MM.1S (cell line): ENCODE results near the gene LDLRAD4.

Experiments used
- DNase-seq: peaks from one replicate; pipeline ENCODE4 v3.0.0-alpha.2; 2015
- H2AFZ ChIP-seq: fragments of 300-600 bp; sonication (generic); 2 replicates; pipeline ENCODE4 v1.6.0; 2016; ENCODE audit warnings: antibody characterized with exemption, low read length
- H3F3A ChIP-seq: fragments of 300-600 bp; sonication (generic); 2 replicates; pipeline ENCODE4 v1.6.1; 2016; ENCODE audit warnings: mild to moderate bottlenecking, antibody characterized with exemption, low read length, moderate library complexity, mixed read lengths; ENCODE audit not compliant: insufficient read depth
- H3K27ac ChIP-seq: fragments of 300-600 bp; sonication (generic); 2 replicates; pipeline ENCODE4 v1.5.1; 2016; ENCODE audit warnings: mild to moderate bottlenecking, low read length
- H3K27me3 ChIP-seq: fragments of 300-600 bp; sonication (generic); replicated peaks from 2 replicates; pipeline ENCODE4 v1.6.0; 2016; ENCODE audit warnings: low read length; ENCODE audit not compliant: insufficient read depth
- H3K36me3 ChIP-seq: fragments of 300-600 bp; sonication (generic); replicated peaks from 2 replicates; pipeline ENCODE4 v1.6.1; 2016; ENCODE audit warnings: mild to moderate bottlenecking, low read length, mixed read lengths; ENCODE audit not compliant: insufficient read depth
- H3K4me1 ChIP-seq: fragments of 300-600 bp; sonication (generic); 2 replicates; pipeline ENCODE4 v1.6.1; 2016; ENCODE audit warnings: low read length, mixed read lengths
- H3K4me2 ChIP-seq: fragments of 300-600 bp; sonication (generic); 2 replicates; pipeline ENCODE4 v1.6.0; 2016; ENCODE audit warnings: low read depth, low read length
- H3K4me3 ChIP-seq: fragments of 300-600 bp; sonication (generic); 2 replicates; pipeline ENCODE4 v1.5.1; 2016; ENCODE audit warnings: low read length, mixed read lengths
- H3K79me2 ChIP-seq: fragments of 300-600 bp; sonication (generic); 2 replicates; pipeline ENCODE4 v1.6.1; 2016; ENCODE audit warnings: mixed run types, low read length, mixed read lengths
- H3K9ac ChIP-seq: fragments of 300-600 bp; sonication (generic); 2 replicates; pipeline ENCODE4 v1.6.1; 2016; ENCODE audit warnings: low read length, mixed read lengths
- H3K9me2 ChIP-seq: fragments of 300-600 bp; sonication (generic); replicated peaks from 2 replicates; pipeline ENCODE4 v1.6.1; 2016; ENCODE audit warnings: mild to moderate bottlenecking, low read length, mixed read lengths; ENCODE audit not compliant: insufficient read depth
- H3K9me3 ChIP-seq: fragments of 300-600 bp; sonication (generic); replicated peaks from 2 replicates; pipeline ENCODE4 v1.6.1; 2016; ENCODE audit warnings: mild to moderate bottlenecking, low read length, mixed read lengths; ENCODE audit not compliant: insufficient read depth
- H4K20me1 ChIP-seq: fragments of 300-600 bp; sonication (generic); 2 replicates; pipeline ENCODE4 v1.6.1; 2016; ENCODE audit warnings: mild to moderate bottlenecking, low read length, moderate library complexity, mixed read lengths; ENCODE audit not compliant: insufficient read depth
- CTCF ChIP-seq: fragments of 300-600 bp; sonication (generic); IDR thresholded peaks from 2 replicates; pipeline ENCODE4 v1.5.1; 2016; ENCODE audit warnings: antibody characterized with exemption, low read length, mixed read lengths
- EZH2 ChIP-seq: fragments of 300-600 bp; sonication (generic); optimal IDR thresholded peaks from 2 replicates; pipeline ENCODE3; 2017; ENCODE audit warnings: low read depth, mild to moderate bottlenecking, antibody characterized with exemption, low read length, mixed read lengths
- EZH2phosphoT487 ChIP-seq: fragments of 300-600 bp; sonication (generic); IDR thresholded peaks from 2 replicates; pipeline ENCODE4 v1.6.1; 2018; ENCODE audit warnings: antibody characterized with exemption, low read length

Gene LDLRAD4

GRCh38 chr18:13493079-13493478 is 274.5 kb downstream of the LDLRAD4 start:
- Histone ChIP-seq H3K9ac (no peak overlapping the region), H3K9me2 (no peaks in the 10 kb centered on the region), H3K4me2 (no peak overlapping the region), H3K36me3 (no peaks in the 10 kb centered on the region), H3K9me3 (no peaks in the 10 kb centered on the region), H3K79me2 (no peaks in the 10 kb centered on the region), H3K27me3 (no peaks in the 10 kb centered on the region), H4K20me1 (no peaks in the 10 kb centered on the region), H3K4me1 (no peaks in the 10 kb centered on the region), H2AFZ (no peak overlapping the region), H3F3A (no peaks in the 10 kb centered on the region), H3K27ac (no peak overlapping the region), H3K4me3 (no peak overlapping the region)
- TF ChIP-seq EZH2 (no peak), CTCF (no peak), EZH2phosphoT487 (no peak)
- no peak for DNase-seq

GRCh38 chr18:13493725-13494124 is 275.2 kb downstream of the LDLRAD4 start:
- no peak overlapping the region for H3K27ac ChIP-seq
- H3K9me2 ChIP-seq: no peaks in the 10 kb centered on the region
- no peaks in the 10 kb centered on the region for H3F3A ChIP-seq
- no peak overlapping the region for H3K4me3 ChIP-seq
- no peak overlapping the region for H3K9ac ChIP-seq
- no peaks in the 10 kb centered on the region for H3K79me2 ChIP-seq
- TF ChIP-seq EZH2phosphoT487 (no peak), CTCF (no peak), EZH2 (no peak)
- no peak for DNase-seq
- no peak overlapping the region for H3K4me2 ChIP-seq
- no peaks in the 10 kb centered on the region for H4K20me1 ChIP-seq
- no peaks in the 10 kb centered on the region for H3K36me3 ChIP-seq
- no peaks in the 10 kb centered on the region for H3K27me3 ChIP-seq
- H3K4me1 ChIP-seq: no peaks in the 10 kb centered on the region
- no peaks in the 10 kb centered on the region for H3K9me3 ChIP-seq
- H2AFZ ChIP-seq: no peak overlapping the region

- no peak for DNase-seq
- H3K36me3 ChIP-seq: no peaks in the 10 kb centered on the region
- H3K4me1 ChIP-seq: no peaks in the 10 kb centered on the region
- no peak overlapping the region for H3K4me2 ChIP-seq
- no peaks in the 10 kb centered on the region for H3K79me2 ChIP-seq
- H3K4me3 ChIP-seq: no peak overlapping the region
- no peak overlapping the region for H3K9ac ChIP-seq
- no peaks in the 10 kb centered on the region for H4K20me1 ChIP-seq
- no peak overlapping the region for H3K27ac ChIP-seq
- H3F3A ChIP-seq: no peaks in the 10 kb centered on the region
- H3K9me2 ChIP-seq: no peaks in the 10 kb centered on the region
- TF ChIP-seq CTCF (no peak), EZH2 (no peak), EZH2phosphoT487 (no peak)
- no peaks in the 10 kb centered on the region for H3K27me3 ChIP-seq
- no peak overlapping the region for H2AFZ ChIP-seq
- no peaks in the 10 kb centered on the region for H3K9me3 ChIP-seq
Measured at GRCh38 chr18:13494871-13495445, 276.4 kb downstream of the LDLRAD4 start.
